GM12878 (cell line): ENCODE results near the gene MXRA8. TPM values are rescaled to one million over a fixed set of nuclear protein-coding genes. Genes with fewer than 3 reads are reported as not detected.

Experiments
- ATAC-seq: fragments of 200-7000 bp; cut with Tn5 transposase; 3 replicates; pipeline ENCODE4 v1.9.1; 2020; ENCODE audit warnings: mild to moderate bottlenecking, moderate library complexity
- BruUV-seq: library from RNA; stranded (reverse); fragments of 400-500 nt; replicated peaks from 2 replicates; lab custom pipeline; 2021; lab: Mats Ljungman, UMichigan
- CTCF ChIA-PET: fragments of 300-600 bp; sonication (Branson Sonifier 250); formaldehyde crosslinking; extraction: SDS; loops from one replicate; lab custom pipeline; 2021; ENCODE audit warnings: inconsistent platforms; lab: Yijun Ruan, JAX
- POLR2A ChIA-PET: fragments of 350-600 bp; formaldehyde crosslinking; extraction: SDS; loops from one replicate; lab custom pipeline; 2021; ENCODE audit warnings: inconsistent platforms; lab: Charles Lee
- RAD21 ChIA-PET: fragments of 300-600 bp; sonication (Branson Sonifier 250); formaldehyde crosslinking; loops from one replicate; lab custom pipeline; 2023; ENCODE audit warnings: antibody characterized with exemption; ENCODE audit not compliant: unreplicated experiment; lab: Charles Lee
- SMC1A ChIA-PET: fragments of 300-600 bp; sonication (Branson Sonifier 250); formaldehyde crosslinking; loops from one replicate; lab custom pipeline; 2023; ENCODE audit not compliant: unreplicated experiment, uncharacterized antibody; lab: Charles Lee
- DNase-seq: peaks from one replicate; pipeline ENCODE4 v3.0.0-alpha.2; 2011; ENCODE audit warnings: low read depth, low spot score
- FAIRE-seq: peaks from 3 replicates; lab custom pipeline; 2011; peaks lifted over from hg19 to GRCh38; lab: Jason Lieb, UNC
- H2AFZ ChIP-seq: 2 replicates; pipeline ENCODE4 v1.6.0; 2011; ENCODE audit warnings: low read depth, low read length, control low read depth; ENCODE audit not compliant: control insufficient read depth
- H3K27ac ChIP-seq: 2 replicates; pipeline ENCODE4 v1.5.1; 2011; ENCODE audit warnings: control low read depth; ENCODE audit not compliant: control insufficient read depth, insufficient read depth
- H3K27me3 ChIP-seq, 2 experiments: replicated peaks in 1 of 2; 2 replicates each; pipeline versions ENCODE4 v1.6.0 to v1.6.1; 2011; ENCODE audit warnings: low read length in 1 of 2; ENCODE audit not compliant: control insufficient read depth in 2 of 2, insufficient read depth in 2 of 2
- H3K36me3 ChIP-seq, 2 experiments: 2 replicates each; pipeline ENCODE4 v1.5.1; 2011; ENCODE audit warnings: low read length in 1 of 2; ENCODE audit not compliant: control insufficient read depth in 2 of 2, insufficient read depth in 2 of 2
- H3K4me1 ChIP-seq: 2 replicates; pipeline ENCODE4 v1.6.1; 2011; ENCODE audit warnings: mild to moderate bottlenecking, low read length, moderate library complexity, mixed read lengths; ENCODE audit not compliant: control insufficient read depth, insufficient read depth
- H3K4me2 ChIP-seq: 2 replicates; pipeline ENCODE4 v1.6.0; 2011; ENCODE audit warnings: control low read depth; ENCODE audit not compliant: control insufficient read depth, insufficient read depth
- H3K4me3 ChIP-seq: fragments of 200-600 bp; sonication (generic); 2 replicates; pipeline ENCODE4 v1.5.1; 2016
- H3K79me2 ChIP-seq: 2 replicates; pipeline ENCODE4 v1.6.0; 2011; ENCODE audit warnings: low read length; ENCODE audit not compliant: control insufficient read depth, insufficient read depth
- H3K9ac ChIP-seq: 2 replicates; pipeline ENCODE4 v1.8.0; 2011; ENCODE audit warnings: low read length, control low read depth, mixed read lengths; ENCODE audit not compliant: control insufficient read depth, insufficient read depth
- H3K9me3 ChIP-seq: replicated peaks from 3 replicates; pipeline ENCODE4 v1.5.1; 2011; ENCODE audit warnings: mild to moderate bottlenecking, low read length; ENCODE audit not compliant: control insufficient read depth, insufficient read depth
- H4K20me1 ChIP-seq: 2 replicates; pipeline ENCODE4 v1.6.0; 2011; ENCODE audit not compliant: control insufficient read depth, insufficient read depth
- MTA3 ChIP-seq: IDR thresholded peaks from 2 replicates; pipeline ENCODE4 v1.6.1; 2012; ENCODE audit warnings: low read length, inconsistent platforms, borderline replicate concordance
- MYB ChIP-seq: fragments of 150-350 bp; IDR thresholded peaks from 2 replicates; pipeline ENCODE4 v1.6.1; 2014; ENCODE audit warnings: mild to moderate bottlenecking, low read depth, low read length, borderline replicate concordance
- ZNF687 ChIP-seq: fragments of 450-650 bp; IDR thresholded peaks from 2 replicates; pipeline ENCODE4 v1.6.1; 2017; ENCODE audit warnings: mild to moderate bottlenecking, moderate library complexity
- ZSCAN29 ChIP-seq: fragments of 450-650 bp; IDR thresholded peaks from 2 replicates; pipeline ENCODE4 v1.6.1; 2017; ENCODE audit warnings: mild to moderate bottlenecking, moderate library complexity
- WGBS: methylation state at CpG from one replicate; pipeline ENCODE4 v1.1.6; 2016; ENCODE audit warnings: low lambda C conversion rate; ENCODE audit not compliant: insufficient replicate concordance, insufficient coverage; ENCODE audit errors: missing lambda C conversion rate; 5-methylcytosine and 5-hydroxymethylcytosine counted together
- in situ Hi-C: fragments of 300-500 bp; cut with MboI; formaldehyde crosslinking; loops from 9 replicates; pipeline ENCODE4 v1.14.3; 2018; ENCODE audit warnings: mixed read lengths
- intact Hi-C: fragments of 100-400 bp; cut with micrococcal nuclease; formaldehyde crosslinking; loops from one replicate; pipeline ENCODE4 v1.14.2; 2022; ENCODE audit not compliant: unreplicated experiment
- polyA plus RNA-seq, 11 experiments: library from polyadenylated mRNA; depleted of rRNA in 4 of 11; unstranded in 6 of 11; stranded (reverse) in 5 of 11; fragments of >200 nt; fragmentation: Nextera tagmentation in 4 of 11; fragmentation: Illumina TruSeq in 1 of 11; extraction: Ambion mirVana in 4 of 11; extraction: Trizol in 1 of 11; gene quantifications; 1 replicate in 1 of 11; 2 replicates in 10 of 11; pipeline versions ENCODE4 v1.2.1 to v1.2.3, GENCODE V29; 2011 to 2016; ENCODE audit warnings: inconsistent platforms in 2 of 11, missing spikeins in 2 of 11, low read depth in 1 of 11
- total RNA-seq, 4 experiments: library from RNA; depleted of rRNA in 3 of 4; stranded (reverse); fragments of >200 nt in 3 of 4; fragmentation: Illumina TruSeq in 1 of 4; extraction: Trizol in 1 of 4; gene quantifications; 2 replicates each; pipeline versions ENCODE4 v1.2.1 to v1.2.3, GENCODE V29; 2013 to 2021

Gene MXRA8
- total and polyA plus RNA-seq, 10 of the 15 experiments (the other 5 are each of a cell fraction or from before 2014, with no cell fraction given): 0.11 to 0.54 (median 0.21) TPM; not detected in 6

- no peaks in the 10 kb centered on the region for H3K9me3 ChIP-seq
- no peak for FAIRE-seq
- TF ChIP-seq MYB: no peak
- TF ChIP-seq MTA3: no peak
- TF ChIP-seq ZNF687: no peak
- TF ChIP-seq ZSCAN29: no peak
- peak overlapping the region; percentile 83 for H3K4me2 ChIP-seq
- peaks cover 6% of the 10 kb centered on the region; the same call in 1 of the 2 replicates for H3K4me1 ChIP-seq
- CTCF ChIA-PET: interaction anchor here (0.6 to 2.1 kb wide), 9 partner anchors 22 to 512 kb away, joined by 3 to 12 read pairs (median 3); no protein-coding TSS in a partner anchor
- no TSS peak for BruUV-seq
- H4K20me1 ChIP-seq: no peaks in the 10 kb centered on the region
- ATAC-seq: no peak
- H3K4me3 ChIP-seq: peak overlapping the region; percentile 83
- no peak overlapping the region for H3K27ac ChIP-seq
- no peak overlapping the region for H2AFZ ChIP-seq
- in situ Hi-C loops: no loop called here
- 49% methylated on average over 24 of the region's 26 CpGs for WGBS
- peaks cover 2% of the 10 kb centered on the region for H3K79me2 ChIP-seq
- DNase-seq: no peak
- no peaks in the 10 kb centered on the region for H3K27me3 ChIP-seq
- RAD21 ChIA-PET: interaction anchor here (1.1 to 1.5 kb wide), 3 partner anchors 25 to 43 kb away, joined by 3 to 4 read pairs (median 3); partner anchors contain the start of gene AURKAIP1
- H3K9ac ChIP-seq: peak overlapping the region; percentile 38
- intact Hi-C loops: loop anchor here (2.0 kb wide), 1 partner anchor 51 kb away; the partner anchor contains the start of gene CCNL2
- SMC1A ChIA-PET: interaction anchor here (0.9 kb wide), 1 partner anchor 24 kb away, joined by 3 read pairs; no protein-coding TSS in a partner anchor
- H3K36me3 ChIP-seq: no peaks in the 10 kb centered on the region
- POLR2A ChIA-PET: no interaction called here
Observed at GRCh38 chr1:1347663-1348419, 10.5 kb downstream of the MXRA8 start.
